Heart right ventricle (tissue), 16 donors: ENCODE results near the gene LRRC74A. TPM values are rescaled to one million over a fixed set of nuclear protein-coding genes. Genes with fewer than 3 reads are reported as not detected.

Experiments used
- ATAC-seq, 8 donors: fragments of 200-7000 bp; cut with Tn5 transposase; one replicate each; pipeline ENCODE4 v1.9.1; 2020; ENCODE audit warnings: mild to moderate bottlenecking in 8 of 8, moderate library complexity in 8 of 8, moderate number of reproducible peaks in 1 of 8
- DNase-seq, 2 donors: peaks; one replicate each; pipeline ENCODE4 v3.0.0-alpha.2; 2020
- H3K27ac ChIP-seq, 10 donors: fragments of 200-600 bp; sonication (generic) in 2 of 10; one replicate each; pipeline versions ENCODE4 v1.5.0 to v1.8.0; 2020 to 2022; ENCODE audit warnings: mild to moderate bottlenecking in 3 of 10
- H3K27me3 ChIP-seq, 7 donors: fragments of 200-600 bp; one replicate each; pipeline ENCODE4 v1.8.0; 2021 to 2022; ENCODE audit warnings: mild to moderate bottlenecking in 2 of 7
- H3K36me3 ChIP-seq, 9 donors: fragments of 200-600 bp; sonication (generic) in 1 of 9; one replicate each; pipeline versions ENCODE4 v1.5.0 to v1.8.0; 2020 to 2022; ENCODE audit warnings: mild to moderate bottlenecking in 2 of 9
- H3K4me1 ChIP-seq, 9 donors: fragments of 200-600 bp; sonication (generic) in 1 of 9; one replicate each; pipeline versions ENCODE4 v1.5.0 to v1.8.0; 2020 to 2022; ENCODE audit warnings: mild to moderate bottlenecking in 4 of 9
- H3K4me3 ChIP-seq, 10 donors: fragments of 200-600 bp; sonication (generic) in 2 of 10; one replicate each; pipeline versions ENCODE4 v1.5.0 to v1.8.0; 2020 to 2022; ENCODE audit warnings: mild to moderate bottlenecking in 7 of 10, moderate library complexity in 2 of 10
- H3K9me3 ChIP-seq, 11 donors: fragments of 200-600 bp in 10 of 11; sonication (generic) in 2 of 11; one replicate each; pipeline versions ENCODE4 v1.5.0 to v1.8.0; 2013 to 2022; ENCODE audit warnings: mild to moderate bottlenecking in 2 of 11, control low read depth in 1 of 11, moderate library complexity in 1 of 11
- CTCF ChIP-seq, 9 donors: fragments of 200-600 bp; sonication (generic) in 2 of 9; IDR thresholded peaks; one replicate each; pipeline versions ENCODE4 v1.5.0 to v1.8.0; 2021 to 2022; ENCODE audit warnings: antibody characterized with exemption in 9 of 9, mild to moderate bottlenecking in 5 of 9, moderate library complexity in 1 of 9
- WGBS, 2 donors: extraction: QIAGEN DNeasy Blood & Tissue Kit; methylation state at CpG; one replicate each; pipeline ENCODE4 v1.1.7; 2013; ENCODE audit warnings: inconsistent platforms in 1 of 2; 5-methylcytosine and 5-hydroxymethylcytosine counted together
- intact Hi-C, 10 donors: fragments of 100-400 bp; cut with DNase I; formaldehyde crosslinking; loops; one replicate each; pipeline versions ENCODE4 v1.11.1 to v1.14.2; 2022
- polyA plus RNA-seq, 2 donors: library from polyadenylated mRNA; stranded (reverse); fragments of 200-250 nt; gene quantifications; one replicate each; pipeline ENCODE4 v1.2.3, GENCODE V29; 2013
- total RNA-seq, 10 donors: library from RNA; stranded (reverse); fragmentation: NEBNext Ultra II Directional in 3 of 10; extraction: Animal tissue kit (Norgen Biotek cat#: 25700) in 3 of 10; gene quantifications; one replicate each; pipeline versions ENCODE4 v1.2.1 to v1.2.4, GENCODE V29; 2021 to 2023
- donor health status: Arrhythmogenic right ventricular cardiomyopathy.
- donor health status: ischemic (EF 13 %, LVEDD 7.1; RV severe dilation, severe dysfunction).
- donor health status: healthy with polysubstance abuse.
- donor health status: DM: no; HTN: yes; CAD: no.
- donor health status: DM: no; HTN: no; CAD: no.
- donor health status: ischemic (EF 25% LVEDD 6.9; RV normal size, moderate dysfunction).
- donor health status: ischemic (EF 25% LVEDD 5.7; RV mildly dilated, moderate dysfunction).
- donor health status: healthy.
- donor health status: DM: yes; HTN: yes; CAD: no.
- donor health status: Ischemic cardiomyopathy.
- donor health status: ischemic (EF 35%, LVEDD 5.7; RV mildly dilated, moderate dysfunction).
- donor health status: nonischemic (EF 11% LVEDD 7.7; RV severe dilation, severe dysfunction).
- donor health status: DM: yes; HTN: yes; CAD: no.
- donor health status: PGD.
- donor health status: ischemic (EF 29% LVEDD 5.4; RV normal size, mild dysfunction).
- donor health status: nonischemic (EF 23%, LVEDD 6.1; RV moderate dilation, normal function).

LRRC74A gene
- total and polyA plus RNA-seq, 12 donors, result not detected

GRCh38 chr14:76836029-76836630 lies 9.9 kb downstream of the LRRC74A start:
- no peak for DNase-seq
- WGBS, 2 donors, result 88 to 89% methylated on average over 13 of the region's 13 CpGs
- peaks cover 0 to 7% (median 0%) of the 10 kb centered on the region in 11 donors for H3K9me3 ChIP-seq

GRCh38 chr14:76837524-76837923 lies 11.3 kb downstream of the LRRC74A start:
- Histone ChIP-seq H3K9me3 (no peaks in the 10 kb centered on the region), H3K4me1 (peaks cover 0 to 15% (median 0%) of the 10 kb centered on the region in 9 donors), H3K36me3 (peaks cover 0 to 18% (median 0%) of the 10 kb centered on the region in 9 donors), H3K4me3 (no peak overlapping the region), H3K27me3 (peaks cover 0 to under 1% (median 0%) of the 10 kb centered on the region in 7 donors), H3K27ac (no peak overlapping the region)
- TF ChIP-seq CTCF (IDR thresholded peaks at IDR 0.05), result no peak
- ATAC-seq, result no peak
- no peak for DNase-seq
- intact Hi-C loops, result no loop called here
- WGBS, 2 donors, result 60% methylated on average over 5 of the region's 5 CpGs

More at GRCh38 chr14:76836029-76836630, 9.9 kb downstream of the LRRC74A start:
- peak in 1 of 8 donors; percentile 23 for ATAC-seq
- Histone ChIP-seq H3K27ac (no peak overlapping the region), H3K4me1 (peaks cover 0 to 24% (median 0%) of the 10 kb centered on the region in 9 donors), H3K36me3 (peaks cover 0 to 18% (median 0%) of the 10 kb centered on the region in 9 donors), H3K4me3 (no peak overlapping the region), H3K27me3 (no peaks in the 10 kb centered on the region)
- TF ChIP-seq CTCF (IDR thresholded peaks at IDR 0.05), result no peak
- intact Hi-C loops, result no loop called here

- Histone ChIP-seq H3K27me3 (peaks cover 0 to 8% (median 0%) of the 10 kb centered on the region in 7 donors), H3K9me3 (no peaks in the 10 kb centered on the region), H3K27ac (peak overlapping the region in 3 of 10 donors; percentile 84 to 90 (median 89)), H3K4me1 (peaks cover 0 to 32% (median 7%) of the 10 kb centered on the region in 9 donors), H3K4me3 (no peak overlapping the region), H3K36me3 (no peaks in the 10 kb centered on the region)
- intact Hi-C loops, result no loop called here
- no peak for TF ChIP-seq CTCF (IDR thresholded peaks at IDR 0.05)
- no peak for ATAC-seq
- no peak for DNase-seq
These were observed 16.2 kb downstream of the LRRC74A start for GRCh38 chr14:76842414-76842813.

GRCh38 chr14:76844223-76844622 lies 18.0 kb downstream of the LRRC74A start:
- peak in 8 of 9 donors; percentile 7 to 46 (median 37) for TF ChIP-seq CTCF (IDR thresholded peaks at IDR 0.05)
- intact Hi-C loops, result loop anchor here in 1 of 10 donors (2.0 kb wide), 1 partner anchor 19 kb away; no protein-coding TSS in a partner anchor

More at GRCh38 chr14:76844223-76844622, 18.0 kb downstream of the LRRC74A start:
- DNase-seq (peak; percentile 68 to 88), ATAC-seq (peak; percentile 94 to 99 (median 98))
- Histone ChIP-seq H3K4me1 (peaks cover 0 to 32% (median 7%) of the 10 kb centered on the region in 9 donors), H3K4me3 (no peak overlapping the region), H3K27ac (peak overlapping the region; percentile 66 to 91 (median 87)), H3K9me3 (no peaks in the 10 kb centered on the region), H3K36me3 (no peaks in the 10 kb centered on the region), H3K27me3 (peaks cover 0 to 8% (median 0%) of the 10 kb centered on the region in 7 donors)
- 37 to 52% methylated on average over 9 of the region's 9 CpGs for WGBS, 2 donors
